ENCODE measurements around the gene KLF3.

DNA sequence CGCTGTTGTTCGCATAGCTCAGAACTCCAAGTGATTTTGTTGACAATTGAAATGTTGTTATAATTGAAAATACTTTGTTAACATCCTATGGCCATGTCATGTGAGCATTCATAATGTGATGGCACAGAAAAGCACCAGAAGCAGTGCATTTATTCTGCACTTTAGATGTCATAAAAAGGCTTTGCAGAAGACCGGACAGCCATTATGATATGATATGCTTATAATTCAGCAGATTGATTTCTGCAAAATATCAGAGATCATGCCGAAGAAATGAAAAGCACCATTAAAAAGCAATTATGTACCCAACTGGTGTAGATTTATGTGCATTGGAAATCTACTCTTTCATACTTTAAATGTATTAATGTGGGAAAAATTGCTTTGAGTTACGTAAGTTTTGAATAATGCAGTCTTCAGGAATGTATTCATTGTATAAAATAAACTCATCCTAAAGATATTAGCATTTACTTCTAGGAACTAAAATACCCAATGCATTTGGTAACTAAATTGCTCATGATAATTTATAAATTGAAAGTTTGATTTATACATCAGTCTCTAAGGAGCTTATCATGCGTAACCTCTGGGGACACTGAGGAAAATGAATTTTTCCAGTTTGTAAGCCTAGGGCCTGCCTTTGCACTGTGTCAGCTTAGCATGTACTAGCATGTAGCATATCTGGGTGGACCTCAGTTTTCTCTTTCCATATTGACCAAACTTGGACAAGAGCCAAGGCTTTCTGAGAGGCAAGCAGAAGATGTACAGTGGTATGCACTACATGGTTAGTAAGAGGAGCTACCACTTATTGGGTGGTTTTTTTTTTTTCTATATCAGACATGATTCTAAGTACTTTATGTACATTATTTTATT is 75.2 kb downstream of the KLF3 start:
- TF ChIP-seq, protein P1, sequence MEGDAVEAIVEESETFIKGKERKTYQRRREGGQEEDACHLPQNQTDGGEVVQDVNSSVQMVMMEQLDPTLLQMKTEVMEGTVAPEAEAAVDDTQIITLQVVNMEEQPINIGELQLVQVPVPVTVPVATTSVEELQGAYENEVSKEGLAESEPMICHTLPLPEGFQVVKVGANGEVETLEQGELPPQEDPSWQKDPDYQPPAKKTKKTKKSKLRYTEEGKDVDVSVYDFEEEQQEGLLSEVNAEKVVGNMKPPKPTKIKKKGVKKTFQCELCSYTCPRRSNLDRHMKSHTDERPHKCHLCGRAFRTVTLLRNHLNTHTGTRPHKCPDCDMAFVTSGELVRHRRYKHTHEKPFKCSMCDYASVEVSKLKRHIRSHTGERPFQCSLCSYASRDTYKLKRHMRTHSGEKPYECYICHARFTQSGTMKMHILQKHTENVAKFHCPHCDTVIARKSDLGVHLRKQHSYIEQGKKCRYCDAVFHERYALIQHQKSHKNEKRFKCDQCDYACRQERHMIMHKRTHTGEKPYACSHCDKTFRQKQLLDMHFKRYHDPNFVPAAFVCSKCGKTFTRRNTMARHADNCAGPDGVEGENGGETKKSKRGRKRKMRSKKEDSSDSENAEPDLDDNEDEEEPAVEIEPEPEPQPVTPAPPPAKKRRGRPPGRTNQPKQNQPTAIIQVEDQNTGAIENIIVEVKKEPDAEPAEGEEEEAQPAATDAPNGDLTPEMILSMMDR (IDR thresholded peaks at IDR 0.05; ENCODE audit: low read length), result no peak
- no peak for TF ChIP-seq EZH2 (optimal IDR thresholded peaks at IDR 0.05; ENCODE audit: low read depth, low read length)
